SK-N-SH (cell line): ENCODE results near the gene PNKD. TPM values are rescaled to one million over a fixed set of nuclear protein-coding genes. Genes with fewer than 3 reads are reported as not detected.

Experiments used
- CTCF ChIA-PET: fragments of 300-600, 350-600 bp; formaldehyde crosslinking; extraction: SDS; loops from one replicate; lab custom pipeline; 2021; lab: Yijun Ruan, JAX
- POLR2A ChIA-PET: fragments of 350-600 bp; sonication (Branson Sonifier 250); formaldehyde crosslinking; extraction: SDS; loops from one replicate; lab custom pipeline; 2020; ENCODE audit warnings: antibody characterized with exemption, inconsistent platforms; lab: Yijun Ruan, JAX
- DNase-seq: peaks from one replicate; pipeline ENCODE4 v3.0.0; 2012
- H2AFZ ChIP-seq: fragments of 200-600 bp; sonication (generic); 2 replicates; pipeline ENCODE4 v1.8.1; 2016; ENCODE audit warnings: antibody characterized with exemption, mild to moderate bottlenecking, low read depth
- H3F3A ChIP-seq: fragments of 200-600 bp; sonication (generic); replicated peaks from 2 replicates; pipeline ENCODE3; 2016; ENCODE audit warnings: antibody characterized with exemption, mild to moderate bottlenecking; ENCODE audit not compliant: insufficient read depth
- H3K27ac ChIP-seq, 2 experiments: fragments of 200-500 bp in 1 of 2; fragments of 200-600 bp in 1 of 2; sonication (Bioruptor generic) in 1 of 2; sonication (generic), shearing (Covaris generic) in 1 of 2; 2 replicates each; pipeline versions ENCODE4 v1.5.1 to v1.6.1; 2014 to 2016; ENCODE audit warnings: low read depth in 2 of 2, inconsistent platforms in 1 of 2, low read length in 1 of 2, mild to moderate bottlenecking in 1 of 2, mixed read lengths in 1 of 2
- H3K27me3 ChIP-seq: fragments of 200-600 bp; sonication (generic), shearing (Covaris generic); 2 replicates; pipeline ENCODE4 v1.6.1; 2016; ENCODE audit warnings: mixed run types; ENCODE audit not compliant: insufficient read depth
- H3K36me3 ChIP-seq, 2 experiments: fragments of 200-500 bp in 1 of 2; fragments of 200-600 bp in 1 of 2; sonication (Bioruptor generic) in 1 of 2; sonication (generic) in 1 of 2; replicated peaks in 1 of 2; 2 replicates each; pipeline versions ENCODE3 to v1.5.1; 2014 to 2016; ENCODE audit warnings: low read length in 1 of 2, mild to moderate bottlenecking in 1 of 2; ENCODE audit not compliant: insufficient read depth in 2 of 2, control insufficient read depth in 1 of 2
- H3K4me1 ChIP-seq, 2 experiments: fragments of 200-500 bp in 1 of 2; fragments of 200-600 bp in 1 of 2; sonication (Bioruptor generic) in 1 of 2; sonication (generic), shearing (Covaris generic) in 1 of 2; 2 replicates each; pipeline versions ENCODE4 v1.5.1 to v1.6.1; 2014 to 2016; ENCODE audit warnings: low read depth in 1 of 2, low read length in 1 of 2, mixed run types in 1 of 2; ENCODE audit not compliant: insufficient read depth in 2 of 2, control insufficient read depth in 1 of 2
- H3K4me2 ChIP-seq: fragments of 200-600 bp; sonication (generic), shearing (Covaris generic); 2 replicates; pipeline ENCODE4 v1.6.1; 2017; ENCODE audit warnings: mixed run types
- H3K4me3 ChIP-seq, 2 experiments: fragments of 200-500 bp in 1 of 2; fragments of 200-600 bp in 1 of 2; sonication (Bioruptor generic) in 1 of 2; sonication (generic), shearing (Covaris generic) in 1 of 2; 2 replicates each; pipeline versions ENCODE4 v1.5.1 to v1.8.1; 2014 to 2016; ENCODE audit warnings: low read depth in 2 of 2, inconsistent platforms in 1 of 2, low read length in 1 of 2, mild to moderate bottlenecking in 1 of 2, mixed read lengths in 1 of 2, moderate library complexity in 1 of 2
- H3K79me2 ChIP-seq: fragments of 200-600 bp; sonication (generic); 2 replicates; pipeline ENCODE4 v1.8.1; 2017; ENCODE audit warnings: mild to moderate bottlenecking; ENCODE audit not compliant: insufficient read depth
- H3K9ac ChIP-seq: fragments of 200-600 bp; sonication (generic); 2 replicates; pipeline ENCODE4 v1.6.1; 2017; ENCODE audit warnings: mixed run types
- H3K9me2 ChIP-seq: fragments of 200-600 bp; sonication (generic); 2 replicates; pipeline ENCODE4 v1.6.1; 2017; ENCODE audit warnings: mixed run types
- H3K9me3 ChIP-seq: fragments of 200-600 bp; sonication (generic); 2 replicates; pipeline ENCODE4 v1.6.1; 2017; ENCODE audit warnings: mixed run types, mild to moderate bottlenecking, moderate library complexity
- H4K20me1 ChIP-seq: fragments of 200-600 bp; sonication (generic); 2 replicates; pipeline ENCODE4 v1.6.1; 2017; ENCODE audit warnings: mild to moderate bottlenecking, mixed run types; ENCODE audit not compliant: insufficient read depth
- MXI1 ChIP-seq: IDR thresholded peaks from 2 replicates; pipeline ENCODE4 v1.6.1; 2012; ENCODE audit warnings: mild to moderate bottlenecking, low read depth, low read length, improper control_type of control experiment
- SIN3A ChIP-seq: IDR thresholded peaks from 2 replicates; pipeline ENCODE4 v1.6.1; 2012; ENCODE audit warnings: low read depth, mild to moderate bottlenecking, low read length, moderate library complexity, borderline replicate concordance
- TCF12 ChIP-seq: IDR thresholded peaks from 2 replicates; pipeline ENCODE4 v1.4.0; 2012
- WGBS: methylation state at CpG from one replicate; pipeline ENCODE4 v1.1.6; 2017; ENCODE audit warnings: low lambda C conversion rate; 5-methylcytosine and 5-hydroxymethylcytosine counted together
- polyA plus RNA-seq, 3 experiments: library from polyadenylated mRNA; depleted of rRNA; stranded (reverse); fragments of >200 nt; gene quantifications; 2 replicates each; pipeline ENCODE4 v1.2.3, GENCODE V29; 2012
- TF ChIP-seq, protein P1 (sequence below): IDR thresholded peaks from 2 replicates; pipeline ENCODE4 v1.6.1; 2012; ENCODE audit warnings: mild to moderate bottlenecking, low read depth, low read length, moderate library complexity
- TF ChIP-seq, protein P2 (sequence below): IDR thresholded peaks from 2 replicates; pipeline ENCODE4; 2012
- TF ChIP-seq, protein P3 (sequence below): fragments of 200-600 bp; sonication (generic); IDR thresholded peaks from 2 replicates; pipeline ENCODE4 v1.6.1; 2017; ENCODE audit warnings: antibody characterized with exemption, mild to moderate bottlenecking, moderate library complexity
- TF ChIP-seq, protein P4 (sequence below): fragments of 150-350 bp; IDR thresholded peaks from 2 replicates; pipeline ENCODE4 v1.6.1; 2016; ENCODE audit warnings: mild to moderate bottlenecking, low read depth, low read length

Gene PNKD
- polyA plus RNA-seq, 1 of the 3 experiments (the other 2 are of a cell fraction), result 101 TPM

DNA sequence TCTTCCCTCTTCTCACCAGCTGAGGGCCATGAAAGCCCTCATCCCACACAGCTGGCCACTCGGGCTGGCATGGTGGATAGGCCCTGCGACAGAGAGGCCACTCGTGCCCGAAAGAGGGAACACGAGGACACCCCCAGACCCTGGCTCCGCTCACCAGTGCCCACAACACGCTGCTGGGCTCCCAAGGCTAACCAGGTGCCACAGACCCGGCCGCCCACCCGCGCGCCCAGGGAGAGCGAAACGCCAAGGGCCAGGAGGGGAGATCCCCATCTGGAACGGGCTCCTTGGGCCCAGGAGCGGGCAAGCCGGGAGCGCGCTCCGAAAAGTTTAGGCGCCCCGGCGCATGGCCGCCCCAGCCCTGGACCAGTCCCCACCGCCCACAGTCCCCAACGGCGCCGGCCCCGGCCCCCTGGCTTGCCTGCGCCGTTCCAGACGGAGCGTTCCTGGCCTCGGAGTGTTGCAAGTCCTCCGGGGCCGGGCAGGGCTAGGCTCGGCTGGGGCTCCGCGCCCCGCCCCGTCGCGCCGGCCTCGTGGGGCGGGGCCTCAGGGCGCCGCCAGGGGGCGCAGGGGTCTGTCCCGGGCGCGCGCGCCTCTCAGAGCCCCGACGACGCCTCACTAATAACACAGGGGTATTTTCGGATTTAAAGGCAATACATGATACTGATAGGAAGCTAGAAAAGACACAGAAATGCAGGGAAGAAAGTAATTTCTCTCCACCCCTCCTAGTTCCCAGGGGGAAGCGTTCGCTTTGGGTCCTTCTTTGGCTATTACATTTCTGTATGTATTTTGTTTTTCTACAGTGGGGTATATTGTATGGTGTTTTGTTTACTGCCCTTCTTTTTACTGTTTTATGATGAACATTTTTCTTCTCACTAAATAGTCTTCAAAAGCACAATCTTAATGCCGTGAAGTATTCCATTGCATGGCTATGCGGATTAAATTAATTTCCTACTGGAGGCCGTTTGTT is 22.0 kb downstream of the PNKD start, which contains the start of gene TMBIM1:
TSS of gene TMBIM1 (minus strand) at position 456 of the 967 bp plus-strand sequence. CDS start 10,362 bp downstream, outside the sequence.
- H3K4me1 ChIP-seq, result peaks cover 0 to 8% of the 10 kb centered on the region in 2 experiments; a peak in 1 of 4 replicates
- H3K9me3 ChIP-seq, result no peaks in the 10 kb centered on the region
- no peaks in the 10 kb centered on the region for H3K9me2 ChIP-seq
- H3K4me3 ChIP-seq, result no peak within 1 kb of the TSS; a peak in 1 of 4 replicates
- H3F3A ChIP-seq, result peaks cover 5% of the 10 kb centered on the region
- ChIA-PET CTCF (interaction anchor here (0.7 to 1.2 kb wide), 3 partner anchors 9 to 21 kb away, joined by 3 read pairs; no protein-coding TSS in a partner anchor), POLR2A (no interaction called here)
- H3K79me2 ChIP-seq, result no peaks in the 10 kb centered on the region
- no peaks in the 10 kb centered on the region for H3K27me3 ChIP-seq
- H4K20me1 ChIP-seq, result no peaks in the 10 kb centered on the region
- no peaks in the 10 kb centered on the region for H3K36me3 ChIP-seq
- DNase-seq, result no peak
- H3K9ac ChIP-seq, result no peak within 1 kb of the TSS
- TF ChIP-seq, protein P1, sequence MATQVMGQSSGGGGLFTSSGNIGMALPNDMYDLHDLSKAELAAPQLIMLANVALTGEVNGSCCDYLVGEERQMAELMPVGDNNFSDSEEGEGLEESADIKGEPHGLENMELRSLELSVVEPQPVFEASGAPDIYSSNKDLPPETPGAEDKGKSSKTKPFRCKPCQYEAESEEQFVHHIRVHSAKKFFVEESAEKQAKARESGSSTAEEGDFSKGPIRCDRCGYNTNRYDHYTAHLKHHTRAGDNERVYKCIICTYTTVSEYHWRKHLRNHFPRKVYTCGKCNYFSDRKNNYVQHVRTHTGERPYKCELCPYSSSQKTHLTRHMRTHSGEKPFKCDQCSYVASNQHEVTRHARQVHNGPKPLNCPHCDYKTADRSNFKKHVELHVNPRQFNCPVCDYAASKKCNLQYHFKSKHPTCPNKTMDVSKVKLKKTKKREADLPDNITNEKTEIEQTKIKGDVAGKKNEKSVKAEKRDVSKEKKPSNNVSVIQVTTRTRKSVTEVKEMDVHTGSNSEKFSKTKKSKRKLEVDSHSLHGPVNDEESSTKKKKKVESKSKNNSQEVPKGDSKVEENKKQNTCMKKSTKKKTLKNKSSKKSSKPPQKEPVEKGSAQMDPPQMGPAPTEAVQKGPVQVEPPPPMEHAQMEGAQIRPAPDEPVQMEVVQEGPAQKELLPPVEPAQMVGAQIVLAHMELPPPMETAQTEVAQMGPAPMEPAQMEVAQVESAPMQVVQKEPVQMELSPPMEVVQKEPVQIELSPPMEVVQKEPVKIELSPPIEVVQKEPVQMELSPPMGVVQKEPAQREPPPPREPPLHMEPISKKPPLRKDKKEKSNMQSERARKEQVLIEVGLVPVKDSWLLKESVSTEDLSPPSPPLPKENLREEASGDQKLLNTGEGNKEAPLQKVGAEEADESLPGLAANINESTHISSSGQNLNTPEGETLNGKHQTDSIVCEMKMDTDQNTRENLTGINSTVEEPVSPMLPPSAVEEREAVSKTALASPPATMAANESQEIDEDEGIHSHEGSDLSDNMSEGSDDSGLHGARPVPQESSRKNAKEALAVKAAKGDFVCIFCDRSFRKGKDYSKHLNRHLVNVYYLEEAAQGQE, result no peak
- TF ChIP-seq MXI1, result no peak
- TF ChIP-seq, protein P2, sequence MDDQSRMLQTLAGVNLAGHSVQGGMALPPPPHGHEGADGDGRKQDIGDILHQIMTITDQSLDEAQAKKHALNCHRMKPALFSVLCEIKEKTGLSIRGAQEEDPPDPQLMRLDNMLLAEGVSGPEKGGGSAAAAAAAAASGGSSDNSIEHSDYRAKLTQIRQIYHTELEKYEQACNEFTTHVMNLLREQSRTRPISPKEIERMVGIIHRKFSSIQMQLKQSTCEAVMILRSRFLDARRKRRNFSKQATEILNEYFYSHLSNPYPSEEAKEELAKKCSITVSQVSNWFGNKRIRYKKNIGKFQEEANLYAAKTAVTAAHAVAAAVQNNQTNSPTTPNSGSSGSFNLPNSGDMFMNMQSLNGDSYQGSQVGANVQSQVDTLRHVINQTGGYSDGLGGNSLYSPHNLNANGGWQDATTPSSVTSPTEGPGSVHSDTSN, result no peak
- TF ChIP-seq, protein P3, sequence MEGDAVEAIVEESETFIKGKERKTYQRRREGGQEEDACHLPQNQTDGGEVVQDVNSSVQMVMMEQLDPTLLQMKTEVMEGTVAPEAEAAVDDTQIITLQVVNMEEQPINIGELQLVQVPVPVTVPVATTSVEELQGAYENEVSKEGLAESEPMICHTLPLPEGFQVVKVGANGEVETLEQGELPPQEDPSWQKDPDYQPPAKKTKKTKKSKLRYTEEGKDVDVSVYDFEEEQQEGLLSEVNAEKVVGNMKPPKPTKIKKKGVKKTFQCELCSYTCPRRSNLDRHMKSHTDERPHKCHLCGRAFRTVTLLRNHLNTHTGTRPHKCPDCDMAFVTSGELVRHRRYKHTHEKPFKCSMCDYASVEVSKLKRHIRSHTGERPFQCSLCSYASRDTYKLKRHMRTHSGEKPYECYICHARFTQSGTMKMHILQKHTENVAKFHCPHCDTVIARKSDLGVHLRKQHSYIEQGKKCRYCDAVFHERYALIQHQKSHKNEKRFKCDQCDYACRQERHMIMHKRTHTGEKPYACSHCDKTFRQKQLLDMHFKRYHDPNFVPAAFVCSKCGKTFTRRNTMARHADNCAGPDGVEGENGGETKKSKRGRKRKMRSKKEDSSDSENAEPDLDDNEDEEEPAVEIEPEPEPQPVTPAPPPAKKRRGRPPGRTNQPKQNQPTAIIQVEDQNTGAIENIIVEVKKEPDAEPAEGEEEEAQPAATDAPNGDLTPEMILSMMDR, result no peak
- TF ChIP-seq, protein P4, sequence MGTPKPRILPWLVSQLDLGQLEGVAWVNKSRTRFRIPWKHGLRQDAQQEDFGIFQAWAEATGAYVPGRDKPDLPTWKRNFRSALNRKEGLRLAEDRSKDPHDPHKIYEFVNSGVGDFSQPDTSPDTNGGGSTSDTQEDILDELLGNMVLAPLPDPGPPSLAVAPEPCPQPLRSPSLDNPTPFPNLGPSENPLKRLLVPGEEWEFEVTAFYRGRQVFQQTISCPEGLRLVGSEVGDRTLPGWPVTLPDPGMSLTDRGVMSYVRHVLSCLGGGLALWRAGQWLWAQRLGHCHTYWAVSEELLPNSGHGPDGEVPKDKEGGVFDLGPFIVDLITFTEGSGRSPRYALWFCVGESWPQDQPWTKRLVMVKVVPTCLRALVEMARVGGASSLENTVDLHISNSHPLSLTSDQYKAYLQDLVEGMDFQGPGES, result no peak
- TF ChIP-seq TCF12, result no peak
- no peak for TF ChIP-seq SIN3A
- H3K27ac ChIP-seq, result no peak within 1 kb of the TSS
- 84% methylated on average over 41 of the region's 63 CpGs for WGBS
- no peak within 1 kb of the TSS for H2AFZ ChIP-seq
- no peak within 1 kb of the TSS for H3K4me2 ChIP-seq
